Transverse colon (tissue), 3 donors: ENCODE data around the gene ZNF79.

Source experiments
- CTCF ChIP-seq, 5 experiments: fragments of 200-600 bp in 3 of 5; fragments of 450-650 bp in 2 of 5; sonication (generic) in 3 of 5; IDR thresholded peaks; 1 replicate in 2 of 5; 2 replicates in 3 of 5; pipeline ENCODE4 v1.5.1; 2016 to 2017; ENCODE audit warnings: antibody characterized with exemption in 5 of 5, inconsistent platforms in 3 of 5, mild to moderate bottlenecking in 2 of 5, moderate library complexity in 1 of 5
- EP300 ChIP-seq: sonication (generic); formaldehyde crosslinking; IDR thresholded peaks from one replicate; pipeline ENCODE4 v1.6.1; 2017; ENCODE audit warnings: antibody characterized with exemption, low read depth
- POLR2A ChIP-seq: fragments of 450-650 bp; IDR thresholded peaks from one replicate; pipeline ENCODE4 v1.6.1; 2016; ENCODE audit warnings: antibody characterized with exemption, mild to moderate bottlenecking, moderate library complexity

- no peak for TF ChIP-seq EP300
- no peak for TF ChIP-seq CTCF (IDR thresholded peaks at IDR 0.05)
- no peak for TF ChIP-seq POLR2A
Measured at GRCh38 chr9:127430415-127430814, 6.2 kb downstream of the ZNF79 start.
